ENCODE results near the gene RIN2.
A peak's percentile ranks its signal among the peaks of the same experiment; 100 is the strongest.

Gene RIN2

DNA sequence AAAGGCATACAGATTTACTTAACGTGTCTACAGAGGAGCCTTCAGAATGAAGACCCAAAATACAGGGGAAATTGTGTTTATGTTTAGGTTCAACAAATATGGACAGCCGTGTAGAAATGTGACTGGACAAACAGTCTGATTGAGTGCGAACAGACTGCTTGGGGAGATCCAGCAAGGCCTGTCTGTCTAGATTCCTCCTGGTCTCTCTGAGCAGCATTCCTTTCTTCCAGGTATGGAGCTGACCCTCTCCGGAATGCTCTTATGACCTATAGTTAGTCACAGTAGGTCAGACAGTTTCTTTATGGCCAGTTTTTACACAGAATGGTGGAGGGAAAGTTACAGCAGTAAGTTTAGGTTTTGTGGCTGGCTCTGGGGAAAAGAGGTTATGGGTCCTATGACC, 9.0 kb downstream of the RIN2 start:
- DNase-seq: no peak

DNA sequence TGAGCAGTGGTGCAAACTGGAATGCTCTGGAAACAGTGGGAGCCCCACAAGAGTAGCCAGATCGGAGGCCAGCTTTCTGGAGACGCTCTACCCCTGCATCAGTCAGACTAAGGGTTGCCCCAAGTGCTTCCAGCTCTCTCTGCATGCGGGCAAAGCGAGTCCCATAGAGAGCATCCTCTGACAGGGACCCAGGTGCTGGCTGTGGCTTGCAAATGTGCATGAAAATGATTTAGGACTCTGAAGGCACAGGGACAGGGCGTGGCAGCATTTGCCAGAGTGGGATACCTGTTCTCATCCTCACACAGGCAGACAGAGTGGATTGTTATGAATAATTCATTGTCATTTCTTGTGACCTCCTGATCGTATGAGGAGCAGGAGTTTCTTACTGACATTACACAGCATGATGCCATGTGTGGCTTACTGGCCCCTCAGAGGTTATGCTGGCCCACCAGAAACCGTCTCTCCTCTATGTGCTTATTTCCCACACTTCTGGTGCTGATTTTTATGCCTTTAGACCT, 10.3 kb downstream of the RIN2 start:
- DNase-seq: no peak

DNA sequence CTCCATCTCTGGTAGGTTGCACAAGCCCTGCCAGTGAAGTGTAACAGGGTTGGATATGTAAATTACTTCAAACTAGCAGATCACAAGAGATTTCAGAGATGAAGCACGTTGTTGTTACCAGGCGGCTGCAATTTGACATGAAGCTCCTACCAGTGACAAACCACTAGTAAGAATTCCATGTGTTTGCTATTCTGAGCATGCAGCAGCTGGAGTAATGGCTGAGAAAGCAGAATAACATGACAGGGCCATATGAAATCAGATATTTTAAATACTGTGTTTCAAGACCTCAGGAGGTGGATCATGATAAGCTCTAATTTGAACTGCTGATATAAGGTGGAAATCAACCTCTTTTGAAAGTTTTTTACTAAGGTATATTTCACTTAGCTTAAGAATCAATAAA, 11.4 kb downstream of the RIN2 start:
- peak; percentile 73 for DNase-seq

DNA sequence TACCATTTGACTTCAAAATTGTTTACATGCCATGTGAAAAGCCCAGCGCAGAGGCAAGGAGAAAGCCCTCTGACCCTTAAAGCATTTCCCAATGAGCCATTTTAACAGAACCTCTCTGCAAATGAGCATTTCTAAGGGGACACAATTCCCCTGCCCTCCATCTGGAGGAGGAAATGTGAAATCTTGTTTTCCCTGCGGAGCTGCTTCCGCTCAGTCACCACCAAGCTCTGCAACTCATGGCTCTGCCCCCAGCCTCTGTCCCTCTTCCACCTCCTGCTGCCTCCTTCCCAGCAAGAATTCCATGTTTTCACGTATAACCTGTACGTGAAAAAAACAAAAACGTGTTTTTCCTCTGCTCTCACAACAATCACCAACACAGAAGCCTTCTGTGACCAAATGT, 12.3 kb downstream of the RIN2 start:
- DNase-seq: peak; percentile 34

DNA sequence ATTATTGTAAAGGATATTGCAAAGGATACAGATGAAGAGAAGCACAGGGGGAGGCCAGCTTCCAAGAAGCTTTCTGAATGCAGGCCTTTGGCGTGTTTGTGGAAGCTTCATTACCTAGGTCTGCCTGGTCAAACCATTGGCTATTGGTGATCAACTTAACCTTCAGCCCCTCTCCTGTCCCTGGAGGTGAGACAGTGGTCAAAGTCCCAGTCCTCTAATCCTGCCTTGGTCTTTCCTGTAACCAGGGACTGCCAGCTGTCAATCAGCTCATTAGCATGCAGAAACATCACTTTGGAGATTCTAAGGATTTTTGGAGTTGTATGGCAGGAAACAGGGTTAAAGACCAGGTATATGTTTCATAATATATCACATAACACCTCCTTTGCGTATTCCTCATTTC, 13.0 kb downstream of the RIN2 start:
- DNase-seq: no peak

DNA sequence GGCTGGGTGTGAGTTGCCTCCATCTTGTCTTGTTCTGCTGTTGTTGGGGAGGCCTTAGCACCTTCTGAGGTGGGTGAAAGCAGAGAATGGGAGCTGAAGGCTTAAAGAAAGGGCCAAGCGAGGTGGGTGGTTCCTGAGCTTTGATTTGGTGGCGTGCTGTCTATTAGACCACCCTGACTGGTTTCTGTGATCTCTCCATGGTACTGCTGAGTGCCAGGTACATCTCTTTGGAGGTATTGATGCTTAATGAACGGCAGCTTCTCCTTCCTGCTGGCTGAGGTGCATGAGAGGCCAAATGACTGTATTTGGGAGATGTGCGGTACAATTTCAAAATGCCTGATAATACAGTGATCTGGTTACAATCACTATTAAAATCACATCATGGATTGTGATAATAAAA, 15.4 kb downstream of the RIN2 start:
- no peak for DNase-seq

DNA sequence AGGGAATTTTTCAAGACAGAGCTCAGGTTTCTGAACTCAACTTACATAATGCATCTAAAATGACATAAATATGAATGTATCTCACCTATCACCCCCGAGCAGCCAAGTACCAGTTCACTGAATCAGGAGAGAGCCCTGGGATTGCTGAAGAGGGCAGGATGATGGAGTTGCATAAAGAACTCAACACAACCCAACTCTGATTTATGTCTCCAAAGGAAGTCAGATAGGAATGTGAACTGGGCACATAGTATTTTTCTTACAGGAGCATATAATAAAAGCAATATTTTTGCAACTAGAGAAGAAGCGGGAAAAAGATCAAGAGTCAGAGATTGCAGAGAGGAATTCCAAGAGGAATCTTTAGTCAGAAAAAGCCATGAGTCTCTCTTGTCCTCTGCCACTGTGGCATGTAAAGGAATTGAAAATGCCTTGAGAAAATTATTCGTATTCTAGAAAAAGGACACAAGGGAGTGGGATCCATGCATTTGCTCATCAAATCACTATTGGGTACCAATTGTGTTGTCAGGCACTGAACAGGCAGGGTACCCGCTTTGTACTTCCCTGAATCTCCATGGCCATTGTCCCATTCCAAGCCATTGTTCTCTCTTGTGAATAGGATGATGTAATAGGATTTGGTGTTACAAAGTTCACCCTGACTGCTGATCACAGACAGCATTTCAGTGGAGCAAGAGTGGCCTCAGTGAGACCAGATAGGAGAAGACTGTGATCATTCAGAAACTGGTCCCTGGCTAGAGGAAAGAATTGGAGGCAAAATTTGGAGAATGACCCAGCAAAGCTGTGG, 16.3 kb downstream of the RIN2 start:
- DNase-seq: no peak

DNA sequence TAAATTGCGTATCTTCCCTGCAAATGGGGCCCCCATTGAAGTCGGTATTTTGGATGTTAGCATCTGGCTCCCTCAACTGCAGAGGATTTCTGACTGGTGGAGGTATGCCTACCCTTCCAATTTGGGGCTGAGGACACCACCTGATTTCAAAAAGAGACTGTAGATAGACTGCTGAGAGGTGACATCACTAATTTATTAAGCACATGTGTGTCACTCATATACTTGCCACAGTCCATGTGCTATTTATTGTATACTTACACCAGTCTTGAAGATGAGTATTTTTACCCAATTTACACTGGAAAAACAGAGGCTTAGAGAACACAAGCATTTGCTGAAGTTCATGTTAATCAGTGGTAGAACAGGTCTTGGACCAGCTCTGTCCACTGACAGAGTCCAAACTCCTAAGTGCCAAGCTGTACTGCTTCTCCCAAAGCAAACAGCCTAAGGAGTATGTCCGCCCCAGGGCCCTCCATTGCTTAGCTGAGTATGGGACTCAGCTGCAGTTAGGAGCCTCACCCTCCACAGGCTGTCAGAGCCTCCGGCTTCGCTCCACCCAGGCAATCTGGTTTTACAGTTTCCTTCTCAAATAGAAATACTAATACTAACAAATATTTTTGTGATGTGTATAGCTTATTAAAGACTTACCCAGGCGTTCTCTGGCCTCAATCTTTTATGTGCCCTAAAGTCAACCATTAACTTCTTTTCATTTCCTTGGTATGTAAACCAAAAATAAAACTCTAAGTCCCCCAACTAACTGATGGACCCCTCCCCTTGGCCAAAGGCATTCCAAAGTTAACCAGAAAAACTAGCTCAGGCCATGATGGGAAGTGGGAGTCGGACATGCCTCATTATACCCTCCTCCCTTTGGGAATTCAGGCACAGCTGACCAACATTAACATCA, 17.5 kb downstream of the RIN2 start:
- DNase-seq: no peak

DNA sequence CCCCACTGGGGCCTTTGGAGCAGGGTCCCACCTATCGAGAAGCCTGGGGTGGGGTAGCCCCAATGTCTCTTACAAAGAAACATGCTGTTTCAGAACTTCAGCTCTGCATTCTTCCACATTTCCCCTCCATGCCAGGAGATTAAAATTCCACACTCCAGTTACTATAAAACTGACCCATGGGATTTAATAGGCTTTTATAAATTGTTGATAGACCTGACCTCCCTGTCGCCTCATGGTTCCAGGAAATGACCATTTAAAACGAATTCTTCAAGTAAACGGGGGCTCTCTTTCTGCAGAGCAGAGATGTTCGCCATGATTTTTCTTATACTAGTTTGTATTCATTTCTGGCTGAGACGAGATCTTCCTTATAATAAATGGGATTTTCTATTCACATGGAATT, 19.3 kb downstream of the RIN2 start:
- no peak for DNase-seq

DNA sequence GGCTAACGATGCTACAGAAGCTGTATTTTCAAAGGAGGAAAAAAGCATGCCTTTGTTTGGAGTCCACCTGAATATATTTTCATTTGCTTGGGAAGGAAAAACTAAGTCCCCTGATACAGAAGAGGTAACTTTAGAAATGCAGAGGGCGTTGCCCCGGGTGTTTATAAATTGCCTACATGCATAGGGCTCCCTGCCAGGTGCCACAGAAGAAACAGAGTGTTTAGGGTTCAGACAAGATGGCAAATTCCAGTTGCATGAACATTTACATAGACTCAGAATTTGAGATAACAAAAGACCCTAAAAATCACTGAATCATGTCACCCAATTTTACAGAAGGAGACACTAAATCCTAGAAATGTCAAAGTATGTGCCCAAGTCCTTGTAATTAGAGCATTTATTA, 19.9 kb downstream of the RIN2 start:
- peak; percentile 59 for DNase-seq

DNA sequence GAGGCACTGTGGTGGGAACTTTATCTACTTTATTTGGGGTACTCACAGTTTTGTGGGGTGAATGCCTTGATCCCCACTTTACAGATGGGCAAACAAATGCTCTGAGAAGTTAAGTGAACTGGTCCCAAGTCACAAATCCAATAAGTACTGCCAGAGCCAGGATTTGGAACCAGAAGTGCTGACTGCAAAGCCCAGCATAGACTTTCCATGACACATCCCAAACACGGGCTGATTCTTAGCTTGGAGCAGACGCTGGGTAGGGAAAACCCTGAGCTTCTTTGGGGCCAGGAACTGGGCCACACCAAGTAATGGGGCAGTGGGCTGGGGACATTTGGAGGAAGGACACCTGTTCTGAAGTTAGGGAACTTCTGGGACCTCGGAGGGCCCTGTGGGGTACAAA, 20.3 kb downstream of the RIN2 start:
- no peak for DNase-seq

DNA sequence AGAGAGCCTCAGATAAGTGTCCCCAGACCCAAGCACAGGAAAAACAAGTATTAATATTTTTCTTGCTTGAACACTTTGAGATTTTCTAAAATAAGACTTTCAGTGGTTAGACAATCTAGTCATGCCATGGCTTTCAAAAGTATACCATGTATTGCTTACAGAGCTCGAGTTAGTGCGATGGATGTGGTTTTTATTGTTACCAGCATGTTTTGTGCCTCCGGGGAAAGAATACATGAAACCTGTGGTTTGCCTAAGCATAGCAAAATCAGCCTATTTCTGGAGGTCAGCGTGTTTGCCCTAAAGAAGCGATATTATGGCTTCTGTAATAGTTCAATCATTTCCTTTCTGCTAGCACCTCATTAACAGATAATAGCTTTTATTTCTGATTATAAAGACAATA, 21.6 kb downstream of the RIN2 start:
- no peak for DNase-seq

DNA sequence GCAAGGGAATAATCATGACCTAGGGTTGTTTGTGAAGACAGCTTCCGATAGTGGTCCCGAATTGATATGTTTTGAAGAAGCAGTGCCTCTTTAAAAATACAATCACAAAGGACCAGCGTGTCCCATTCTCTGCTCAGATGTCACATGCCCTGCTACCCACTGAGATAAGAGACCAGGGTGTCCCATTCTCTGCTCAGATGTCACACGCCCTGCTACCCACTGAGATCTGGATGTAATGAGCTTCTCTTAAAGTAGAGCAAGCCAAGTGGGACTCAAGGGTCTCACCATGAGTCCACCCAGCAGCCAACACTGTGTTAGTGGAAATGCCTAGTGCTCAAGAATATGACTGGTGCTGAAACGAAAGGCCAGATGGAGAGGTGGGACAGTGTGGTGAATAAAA, 22.2 kb downstream of the RIN2 start:
- peak; percentile 50 for DNase-seq

DNA sequence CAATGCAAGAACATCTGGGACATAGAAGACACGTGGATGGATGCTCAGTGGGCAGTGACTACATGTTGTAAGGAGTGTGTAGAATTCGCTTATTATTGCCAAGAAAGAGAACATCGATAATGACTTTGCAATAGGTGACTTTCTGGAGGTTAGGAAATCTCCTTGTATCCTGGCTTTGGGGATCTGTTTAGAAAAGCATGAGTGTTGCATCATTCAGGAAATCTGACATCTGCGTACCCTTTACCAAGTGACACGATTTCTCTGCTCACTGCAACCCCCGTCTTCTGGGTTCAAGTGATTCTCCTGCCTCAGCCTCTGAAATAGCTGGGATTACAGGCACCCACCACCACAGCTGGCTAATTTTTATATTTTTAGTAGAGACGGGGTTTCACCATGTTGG, 23.2 kb downstream of the RIN2 start:
- DNase-seq: no peak

DNA sequence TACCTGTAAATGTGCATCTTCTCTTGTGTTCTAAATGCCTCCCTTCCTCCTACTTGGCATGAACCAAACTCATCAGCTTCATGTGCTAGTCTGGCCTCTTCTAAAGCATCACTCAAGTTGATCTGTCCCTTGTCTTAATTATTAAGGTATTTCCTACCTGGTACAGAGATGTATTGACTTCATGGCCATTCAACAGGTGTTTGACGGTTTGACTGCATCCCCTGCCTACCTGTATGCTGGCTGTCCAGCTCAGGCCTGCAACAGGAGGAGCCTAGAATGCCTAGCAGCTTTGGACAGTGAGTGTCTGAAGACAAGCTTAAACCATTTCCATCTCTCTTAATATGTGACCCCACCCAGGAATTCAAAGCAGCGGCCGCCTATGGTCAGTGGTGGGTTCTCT, 24.6 kb downstream of the RIN2 start:
- DNase-seq: no peak

DNA sequence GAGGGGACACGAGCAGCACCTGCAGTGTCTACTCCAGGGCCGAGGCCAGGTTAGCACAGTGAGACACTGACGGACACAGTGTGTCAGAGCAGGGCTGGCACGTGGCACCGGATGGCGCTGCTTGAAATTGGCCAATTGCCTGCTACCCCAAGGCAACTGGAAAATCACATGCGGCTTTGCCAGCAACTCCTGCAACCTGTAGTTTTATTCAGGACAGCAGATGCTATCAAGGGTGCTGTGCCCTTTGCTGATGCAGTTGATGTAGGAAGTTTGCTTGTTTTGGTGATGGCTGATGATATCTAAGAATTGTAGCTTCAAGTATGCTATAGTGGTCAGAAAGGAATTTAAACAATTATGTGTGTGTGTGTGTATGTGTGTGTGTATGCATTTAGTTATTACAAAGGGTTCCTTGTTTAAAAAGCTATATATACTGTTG, 25.9 kb downstream of the RIN2 start:
- DNase-seq: no peak

DNA sequence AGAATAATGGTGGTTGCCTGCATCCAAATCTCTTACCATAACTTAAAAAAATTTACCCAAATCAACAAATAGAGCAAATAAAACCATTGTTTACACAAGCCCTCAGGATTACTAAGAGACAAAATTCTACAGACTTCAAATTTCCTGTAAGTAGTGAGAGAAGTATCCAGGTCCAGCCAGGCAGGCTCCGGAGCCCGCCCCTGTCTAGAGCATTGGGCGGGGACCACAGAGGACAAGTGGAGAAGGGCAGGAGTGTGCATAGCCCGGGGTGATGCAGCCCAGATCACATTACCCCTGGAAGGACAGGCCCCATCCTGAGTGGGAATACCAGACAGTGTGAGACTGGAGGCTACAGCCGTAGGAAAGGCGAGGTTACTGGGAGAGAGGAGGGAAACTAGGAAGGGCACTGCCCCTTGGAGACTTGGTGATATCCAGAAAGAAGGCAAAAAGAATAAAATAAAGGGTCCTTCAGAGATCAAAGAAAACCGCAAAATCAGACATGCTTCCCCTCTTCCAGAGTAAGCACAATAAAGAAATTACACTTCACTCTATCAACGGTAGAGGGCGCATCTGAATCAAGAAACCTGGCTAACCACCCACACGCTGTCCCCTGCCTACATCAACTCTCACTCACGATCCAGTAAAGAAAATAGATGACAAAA, 26.6 kb downstream of the RIN2 start:
- peak; percentile 68 for DNase-seq

DNA sequence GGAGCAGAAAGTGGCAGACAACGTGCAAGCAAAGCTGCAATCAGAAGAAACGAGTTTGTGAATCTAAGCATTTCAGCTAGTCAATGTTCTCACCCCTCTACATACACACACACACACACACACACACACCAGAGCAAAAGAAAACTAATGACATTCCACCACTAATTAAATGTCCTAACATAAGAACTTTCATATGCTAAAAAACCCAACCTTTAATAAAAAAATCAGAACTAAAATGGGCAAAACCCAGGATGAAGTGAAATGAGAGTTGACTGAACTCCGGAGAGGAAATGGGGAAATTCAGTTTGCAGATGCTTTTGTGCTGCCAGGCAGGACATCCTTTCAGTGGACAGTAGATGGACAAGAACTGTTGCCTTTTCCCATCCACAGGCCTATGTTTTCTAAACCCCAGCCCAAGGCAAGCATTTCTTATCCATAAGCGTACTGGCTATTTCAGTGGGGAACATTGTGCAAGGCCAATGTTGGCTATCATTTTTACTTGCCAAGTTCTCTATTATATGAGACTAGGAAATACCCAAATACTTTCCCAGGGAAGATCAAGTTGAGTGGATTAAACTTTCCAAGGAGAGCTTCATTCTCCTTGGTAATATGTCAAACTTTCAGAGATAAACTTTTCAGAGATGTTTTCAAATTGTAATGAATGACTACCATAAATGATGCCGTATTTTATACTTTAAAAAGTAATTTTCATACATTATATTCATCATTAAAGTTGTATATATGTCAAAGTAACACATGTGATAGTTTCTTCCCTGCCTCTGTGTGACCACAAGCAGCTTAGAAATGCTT, 27.3 kb downstream of the RIN2 start:
- DNase-seq: no peak

DNA sequence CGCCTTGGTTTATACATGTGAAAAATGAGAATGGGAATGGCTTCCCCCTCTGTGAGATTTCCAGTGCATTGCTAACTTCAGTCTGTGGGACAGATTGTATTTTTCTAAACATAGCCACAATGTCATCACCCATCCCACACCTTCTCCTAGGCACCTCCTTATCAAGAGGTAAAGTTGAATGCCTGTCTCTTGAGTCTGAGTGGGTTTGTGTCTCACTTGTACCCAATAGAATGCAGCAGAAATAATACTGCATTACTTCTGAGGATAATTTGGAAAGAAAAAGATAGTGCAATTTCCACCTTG, 27.9 kb downstream of the RIN2 start:
- DNase-seq: no peak

DNA sequence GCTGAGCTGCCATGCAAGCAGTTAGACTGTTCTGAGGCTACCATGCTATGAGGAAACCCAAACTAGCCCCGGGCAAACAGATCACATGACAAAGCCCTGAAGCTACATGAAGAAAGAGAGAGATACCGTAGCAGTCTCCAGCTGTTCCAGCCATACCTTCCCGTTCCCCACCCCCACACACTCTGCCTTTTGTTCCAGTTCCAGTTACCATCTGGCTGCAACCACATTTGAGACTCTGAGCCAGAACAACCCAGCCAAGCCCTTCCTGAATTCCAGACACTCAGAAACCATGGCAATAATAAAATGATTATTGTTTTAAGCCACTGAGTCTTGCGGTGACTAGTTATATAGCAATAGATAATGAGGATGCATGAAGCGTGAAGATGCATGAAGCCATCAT, 28.3 kb downstream of the RIN2 start:
- DNase-seq: peak; percentile 99

DNA sequence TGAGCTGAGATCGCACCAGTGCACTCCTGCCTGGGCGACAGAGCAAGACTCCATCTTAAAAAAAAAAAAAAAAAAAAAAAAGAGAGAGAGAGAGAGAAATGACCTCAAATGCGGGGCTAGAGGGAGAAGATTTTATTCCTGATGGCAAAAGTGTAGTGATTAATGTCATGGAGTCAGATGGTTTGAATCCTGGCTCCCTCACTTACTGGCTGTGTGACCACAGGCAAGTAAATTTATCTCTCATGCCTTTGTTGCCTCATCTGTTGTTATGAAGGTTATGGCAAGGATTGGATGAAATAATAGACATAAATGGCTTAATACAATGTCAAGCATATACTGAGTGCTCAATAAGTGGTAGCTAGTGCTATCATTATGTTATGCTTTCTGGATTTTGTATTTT, 29.3 kb downstream of the RIN2 start:
- DNase-seq: no peak

DNA sequence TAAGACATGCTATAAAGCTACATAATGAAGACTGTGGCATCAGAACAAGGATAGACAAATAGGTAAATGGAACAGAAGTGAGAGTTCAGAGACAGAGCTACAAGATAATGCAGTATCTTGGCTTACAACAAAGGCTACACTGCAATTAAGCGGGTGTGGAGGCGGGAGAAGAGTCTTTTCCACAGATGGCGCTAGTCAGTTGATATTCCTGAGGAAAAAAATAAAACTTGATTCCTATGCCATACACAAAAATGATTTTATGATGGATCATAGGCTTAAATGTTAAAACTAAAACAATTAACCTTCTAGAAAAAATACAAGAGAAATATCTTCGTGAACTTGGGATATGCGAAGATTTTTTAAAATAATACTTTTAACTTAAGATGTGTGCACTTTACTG, 31.0 kb downstream of the RIN2 start:
- DNase-seq: no peak

DNA sequence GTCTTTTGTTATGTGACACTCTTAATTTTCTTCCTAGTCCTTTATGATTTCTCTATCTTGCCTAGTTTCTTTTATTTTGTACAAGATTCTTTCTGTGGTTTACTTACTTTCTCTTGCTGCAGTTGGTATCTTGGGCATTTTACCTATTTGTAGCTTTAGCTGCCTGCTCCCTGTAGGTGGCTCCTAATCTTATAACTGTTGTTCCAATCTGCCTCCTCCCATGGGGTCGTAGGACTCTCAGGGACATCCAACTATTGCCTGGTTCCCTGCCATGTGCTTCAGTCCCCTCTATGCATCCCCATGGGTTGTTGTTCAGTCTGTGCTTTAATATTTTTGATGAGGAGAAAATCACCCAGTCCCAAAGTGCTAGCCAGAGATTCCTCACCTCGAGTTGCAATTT, 31.4 kb downstream of the RIN2 start:
- peak; percentile 29 for DNase-seq
